Ascending aorta (tissue), 2 donors: Measurements from ENCODE around the gene TMEM174. TPM values are rescaled to one million over a fixed set of nuclear protein-coding genes. Genes with fewer than 3 reads are reported as not detected.
A peak's percentile ranks its signal among the peaks of the same experiment; 100 is the strongest.

ENCODE experiments used
- DNase-seq, 2 donors: peaks; one replicate each; pipeline ENCODE4 v3.0.0-alpha.2; 2019; ENCODE audit warnings: low spot score in 2 of 2
- H3K27ac ChIP-seq, 2 donors: fragments of 200-600 bp; sonication (generic); one replicate each; pipeline ENCODE4 v1.5.1; 2016 to 2017; ENCODE audit warnings: mild to moderate bottlenecking in 1 of 2
- H3K27me3 ChIP-seq: fragments of 200-600 bp; sonication (generic); one replicate; pipeline ENCODE4 v1.5.1; 2017
- H3K36me3 ChIP-seq, 2 donors: fragments of 200-600 bp; sonication (generic); one replicate each; pipeline ENCODE4 v1.5.1; 2016
- H3K4me1 ChIP-seq, 2 donors: fragments of 200-600 bp; sonication (generic); one replicate each; pipeline ENCODE4 v1.5.1; 2016 to 2017; ENCODE audit warnings: mild to moderate bottlenecking in 1 of 2
- H3K4me3 ChIP-seq, 2 donors: fragments of 200-600 bp; sonication (generic); one replicate each; pipeline ENCODE4 v1.5.1; 2016 to 2017; ENCODE audit warnings: mild to moderate bottlenecking in 1 of 2
- H3K9me3 ChIP-seq, 2 donors: fragments of 200-600 bp; sonication (generic); one replicate each; pipeline ENCODE4 v1.5.1; 2016
- intact Hi-C: fragments of 100-400 bp; cut with DNase I; formaldehyde crosslinking; loops from one replicate; pipeline ENCODE4 v1.15.1; 2023
- total RNA-seq: library from RNA; depleted of rRNA; stranded (reverse); fragments of >200 nt; gene quantifications from one replicate; pipeline ENCODE4 v1.1.0, GENCODE V29; 2016
- TF ChIP-seq, protein P1 (sequence below), 3 experiments: fragments of 200-600 bp in 2 of 3; fragments of 450-650 bp in 1 of 3; sonication (generic) in 2 of 3; IDR thresholded peaks; one replicate each; pipeline ENCODE4 v1.5.1; 2016 to 2019; ENCODE audit warnings: antibody characterized with exemption in 3 of 3, mild to moderate bottlenecking in 1 of 3, moderate library complexity in 1 of 3

The TMEM174 gene, protein sequence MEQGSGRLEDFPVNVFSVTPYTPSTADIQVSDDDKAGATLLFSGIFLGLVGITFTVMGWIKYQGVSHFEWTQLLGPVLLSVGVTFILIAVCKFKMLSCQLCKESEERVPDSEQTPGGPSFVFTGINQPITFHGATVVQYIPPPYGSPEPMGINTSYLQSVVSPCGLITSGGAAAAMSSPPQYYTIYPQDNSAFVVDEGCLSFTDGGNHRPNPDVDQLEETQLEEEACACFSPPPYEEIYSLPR
- not detected for total RNA-seq

- Histone ChIP-seq H3K27me3 (no peaks in the 10 kb centered on the region), H3K4me1 (no peaks in the 10 kb centered on the region), H3K9me3 (no peaks in the 10 kb centered on the region), H3K27ac (no peak within 1 kb of the TSS), H3K4me3 (no peak within 1 kb of the TSS), H3K36me3 (no peaks in the 10 kb centered on the region)
- TF ChIP-seq, protein P1, sequence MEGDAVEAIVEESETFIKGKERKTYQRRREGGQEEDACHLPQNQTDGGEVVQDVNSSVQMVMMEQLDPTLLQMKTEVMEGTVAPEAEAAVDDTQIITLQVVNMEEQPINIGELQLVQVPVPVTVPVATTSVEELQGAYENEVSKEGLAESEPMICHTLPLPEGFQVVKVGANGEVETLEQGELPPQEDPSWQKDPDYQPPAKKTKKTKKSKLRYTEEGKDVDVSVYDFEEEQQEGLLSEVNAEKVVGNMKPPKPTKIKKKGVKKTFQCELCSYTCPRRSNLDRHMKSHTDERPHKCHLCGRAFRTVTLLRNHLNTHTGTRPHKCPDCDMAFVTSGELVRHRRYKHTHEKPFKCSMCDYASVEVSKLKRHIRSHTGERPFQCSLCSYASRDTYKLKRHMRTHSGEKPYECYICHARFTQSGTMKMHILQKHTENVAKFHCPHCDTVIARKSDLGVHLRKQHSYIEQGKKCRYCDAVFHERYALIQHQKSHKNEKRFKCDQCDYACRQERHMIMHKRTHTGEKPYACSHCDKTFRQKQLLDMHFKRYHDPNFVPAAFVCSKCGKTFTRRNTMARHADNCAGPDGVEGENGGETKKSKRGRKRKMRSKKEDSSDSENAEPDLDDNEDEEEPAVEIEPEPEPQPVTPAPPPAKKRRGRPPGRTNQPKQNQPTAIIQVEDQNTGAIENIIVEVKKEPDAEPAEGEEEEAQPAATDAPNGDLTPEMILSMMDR (IDR thresholded peaks at IDR 0.05) = no peak
- intact Hi-C loops = no loop called here
- no peak for DNase-seq
These were observed at the start of gene TMEM174 for GRCh38 chr5:73172951-73173350. Gene TMEM174 (plus strand): TSS chr5:73173193. CDS start chr5:73173244, 51 bp downstream.

DNA sequence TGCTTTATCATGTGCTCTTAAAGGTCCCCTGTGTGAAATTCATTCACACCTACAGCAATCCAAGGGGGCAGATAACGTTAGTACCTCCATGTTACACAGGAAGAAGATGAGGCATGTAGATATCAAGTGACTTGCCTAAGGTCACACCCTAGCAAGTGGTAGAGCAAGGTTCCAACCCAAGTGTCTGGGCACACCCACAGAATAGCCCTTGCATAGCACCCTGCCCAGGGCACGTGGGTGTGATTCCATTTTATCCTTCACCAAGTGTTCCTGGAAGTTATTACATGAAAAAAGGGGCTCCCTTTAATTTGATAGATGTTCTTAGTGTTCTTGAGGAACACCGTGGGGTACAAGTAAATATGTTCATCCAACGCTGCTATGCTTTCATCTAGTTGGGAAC is 47.7 kb upstream of the TMEM174 start:
- Histone ChIP-seq H3K4me1 (no peaks in the 10 kb centered on the region), H3K27me3 (no peaks in the 10 kb centered on the region), H3K27ac (no peak overlapping the region), H3K36me3 (no peaks in the 10 kb centered on the region), H3K4me3 (no peak overlapping the region), H3K9me3 (no peaks in the 10 kb centered on the region)
- TF ChIP-seq, protein P1 (IDR thresholded peaks at IDR 0.05) = no peak
- intact Hi-C loops = no loop called here
- DNase-seq = no peak

DNA sequence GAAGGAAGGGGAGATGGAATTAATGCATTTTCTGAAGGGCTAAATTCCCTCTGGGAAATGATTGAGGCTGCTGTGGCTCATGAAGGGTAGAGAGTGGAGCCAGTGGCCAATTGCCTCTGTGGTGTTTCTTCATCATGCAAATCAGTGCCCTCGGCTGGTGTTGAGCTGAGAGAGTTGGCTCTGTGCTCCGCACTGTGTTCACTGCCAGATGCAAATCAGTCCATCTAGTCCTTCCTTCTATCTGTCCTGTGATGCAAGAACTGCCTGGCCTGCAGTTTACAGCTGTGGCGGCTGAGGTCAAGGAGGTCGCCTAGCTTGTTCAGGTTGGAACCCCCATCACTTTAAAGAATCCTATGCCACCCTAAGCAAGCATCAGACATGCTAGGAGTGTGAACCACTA is 46.6 kb upstream of the TMEM174 start:
- TF ChIP-seq, protein P1 (IDR thresholded peaks at IDR 0.05) = no peak
- intact Hi-C loops = no loop called here
- Histone ChIP-seq H3K27ac (no peak overlapping the region), H3K36me3 (no peaks in the 10 kb centered on the region), H3K27me3 (no peaks in the 10 kb centered on the region), H3K4me1 (no peaks in the 10 kb centered on the region), H3K9me3 (no peaks in the 10 kb centered on the region), H3K4me3 (no peak overlapping the region)
- DNase-seq = no peak

- DNase-seq = no peak
- no peaks in the 10 kb centered on the region for H3K27me3 ChIP-seq
- H3K4me1 ChIP-seq = no peaks in the 10 kb centered on the region
- intact Hi-C loops = no loop called here
- no peak overlapping the region for H3K4me3 ChIP-seq
- TF ChIP-seq, protein P1 (IDR thresholded peaks at IDR 0.05) = no peak
- no peaks in the 10 kb centered on the region for H3K36me3 ChIP-seq
- H3K9me3 ChIP-seq = no peaks in the 10 kb centered on the region
- no peak overlapping the region for H3K27ac ChIP-seq
These were observed 46.0 kb upstream of the TMEM174 start for GRCh38 chr5:73126957-73127356.

DNA sequence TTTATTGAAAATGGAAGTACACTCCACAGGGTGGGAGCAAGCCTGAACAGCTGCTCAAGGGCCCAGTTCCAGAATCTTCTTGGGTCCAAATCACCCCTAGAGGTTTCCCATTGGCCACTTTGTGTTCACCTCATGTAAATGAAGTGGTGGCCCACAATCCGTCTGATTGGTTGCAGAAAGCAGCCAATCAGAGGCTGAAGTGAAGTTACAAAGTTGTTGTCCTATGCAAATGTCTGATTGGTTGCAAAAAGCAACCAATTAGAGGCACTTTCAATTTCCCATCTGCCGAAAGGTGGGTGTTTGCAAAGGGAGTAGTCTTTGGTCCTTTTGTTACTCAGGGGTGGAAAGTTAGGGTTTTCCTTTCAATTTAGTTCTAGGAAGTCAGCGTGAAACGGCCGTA is 43.9 kb upstream of the TMEM174 start:
- Histone ChIP-seq H3K27ac (no peak overlapping the region), H3K4me1 (no peaks in the 10 kb centered on the region), H3K9me3 (no peaks in the 10 kb centered on the region), H3K4me3 (no peak overlapping the region), H3K27me3 (no peaks in the 10 kb centered on the region), H3K36me3 (no peaks in the 10 kb centered on the region)
- TF ChIP-seq, protein P1 (IDR thresholded peaks at IDR 0.05) = no peak
- peak in 1 of 2 donors; percentile 15 for DNase-seq
- intact Hi-C loops = no loop called here

- Histone ChIP-seq H3K4me1 (no peaks in the 10 kb centered on the region), H3K36me3 (no peaks in the 10 kb centered on the region), H3K4me3 (no peak overlapping the region), H3K27ac (no peak overlapping the region), H3K27me3 (no peaks in the 10 kb centered on the region), H3K9me3 (no peaks in the 10 kb centered on the region)
- intact Hi-C loops = no loop called here
- DNase-seq = no peak
- TF ChIP-seq, protein P1 (IDR thresholded peaks at IDR 0.05) = no peak
These were observed 42.2 kb upstream of the TMEM174 start for GRCh38 chr5:73130811-73131210.
